Upper lobe of right lung (tissue), 1 donor: ENCODE results near the gene MOXD1. TPM values are rescaled to one million over a fixed set of nuclear protein-coding genes. Genes with fewer than 3 reads are reported as not detected.
"Not testable (repeated sequence)": the region's sequence is repeated elsewhere in the genome, so short reads cannot be mapped to it uniquely, and the experiment has no call there.

Source experiments
- ATAC-seq: fragments of 200-7000 bp; cut with Tn5 transposase; one replicate; pipeline ENCODE4 v1.9.1; 2020; ENCODE audit warnings: mild to moderate bottlenecking, moderate library complexity
- DNase-seq: peaks from one replicate; pipeline ENCODE4 v3.0.0-alpha.2; 2020
- H3K27ac ChIP-seq: fragments of 200-600 bp; one replicate; pipeline ENCODE4 v1.8.0; 2022
- H3K27me3 ChIP-seq: fragments of 200-600 bp; one replicate; pipeline ENCODE4 v1.8.0; 2022; ENCODE audit warnings: mild to moderate bottlenecking
- H3K36me3 ChIP-seq: fragments of 200-600 bp; one replicate; pipeline ENCODE4 v1.8.0; 2022
- H3K4me1 ChIP-seq: fragments of 200-600 bp; one replicate; pipeline ENCODE4 v1.8.0; 2022
- H3K4me3 ChIP-seq: fragments of 200-600 bp; one replicate; pipeline ENCODE4 v1.8.0; 2022; ENCODE audit warnings: mild to moderate bottlenecking
- H3K9me3 ChIP-seq: fragments of 200-600 bp; one replicate; pipeline ENCODE4 v1.8.0; 2022
- intact Hi-C: fragments of 100-400 bp; cut with DNase I; formaldehyde crosslinking; loops from one replicate; pipeline ENCODE4 v1.11.0; 2022
- total RNA-seq: library from RNA; stranded (reverse); fragmentation: NEBNext Ultra II Directional; extraction: Animal tissue kit (Norgen Biotek cat#: 25700); gene quantifications from one replicate; pipeline ENCODE4 v1.2.1, GENCODE V29; 2021
- TF ChIP-seq, protein P1 (sequence below): fragments of 200-600 bp; IDR thresholded peaks from one replicate; pipeline ENCODE4 v1.8.0; 2022; ENCODE audit warnings: antibody characterized with exemption
- donor health status: DM: no; HTN: yes; CAD: no; lungs with severe emphysema.

Gene MOXD1
- total RNA-seq, 1 donor from 2014 or later, result 24.0 TPM

GRCh38 chr6:132361101-132361500 lies 40.2 kb downstream of the MOXD1 start:
- DNase-seq, result no peak

GRCh38 chr6:132359886-132360285 lies 41.4 kb downstream of the MOXD1 start:
- no peaks in the 10 kb centered on the region for H3K36me3 ChIP-seq
- no peak for DNase-seq
- TF ChIP-seq, protein P1, sequence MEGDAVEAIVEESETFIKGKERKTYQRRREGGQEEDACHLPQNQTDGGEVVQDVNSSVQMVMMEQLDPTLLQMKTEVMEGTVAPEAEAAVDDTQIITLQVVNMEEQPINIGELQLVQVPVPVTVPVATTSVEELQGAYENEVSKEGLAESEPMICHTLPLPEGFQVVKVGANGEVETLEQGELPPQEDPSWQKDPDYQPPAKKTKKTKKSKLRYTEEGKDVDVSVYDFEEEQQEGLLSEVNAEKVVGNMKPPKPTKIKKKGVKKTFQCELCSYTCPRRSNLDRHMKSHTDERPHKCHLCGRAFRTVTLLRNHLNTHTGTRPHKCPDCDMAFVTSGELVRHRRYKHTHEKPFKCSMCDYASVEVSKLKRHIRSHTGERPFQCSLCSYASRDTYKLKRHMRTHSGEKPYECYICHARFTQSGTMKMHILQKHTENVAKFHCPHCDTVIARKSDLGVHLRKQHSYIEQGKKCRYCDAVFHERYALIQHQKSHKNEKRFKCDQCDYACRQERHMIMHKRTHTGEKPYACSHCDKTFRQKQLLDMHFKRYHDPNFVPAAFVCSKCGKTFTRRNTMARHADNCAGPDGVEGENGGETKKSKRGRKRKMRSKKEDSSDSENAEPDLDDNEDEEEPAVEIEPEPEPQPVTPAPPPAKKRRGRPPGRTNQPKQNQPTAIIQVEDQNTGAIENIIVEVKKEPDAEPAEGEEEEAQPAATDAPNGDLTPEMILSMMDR, result no peak
- intact Hi-C loops, result no loop called here
- H3K27ac ChIP-seq, result no peak overlapping the region
- ATAC-seq, result no peak
- no peaks in the 10 kb centered on the region for H3K27me3 ChIP-seq
- H3K4me3 ChIP-seq, result no peak overlapping the region
- H3K9me3 ChIP-seq, result no peaks in the 10 kb centered on the region
- no peaks in the 10 kb centered on the region for H3K4me1 ChIP-seq

More at GRCh38 chr6:132361101-132361500, 40.2 kb downstream of the MOXD1 start:
- no peak overlapping the region for H3K4me3 ChIP-seq
- intact Hi-C loops, result no loop called here
- H3K36me3 ChIP-seq, result no peaks in the 10 kb centered on the region
- TF ChIP-seq, protein P1, result no peak
- H3K9me3 ChIP-seq, result no peaks in the 10 kb centered on the region
- ATAC-seq, result no peak
- H3K4me1 ChIP-seq, result no peaks in the 10 kb centered on the region
- H3K27me3 ChIP-seq, result no peaks in the 10 kb centered on the region
- H3K27ac ChIP-seq, result no peak overlapping the region

- H3K36me3 ChIP-seq, result no peaks in the 10 kb centered on the region
- DNase-seq (no peak), ATAC-seq (no peak)
- no peaks in the 10 kb centered on the region for H3K27me3 ChIP-seq
- TF ChIP-seq, protein P1, result no peak
- no peaks in the 10 kb centered on the region for H3K9me3 ChIP-seq
- H3K27ac ChIP-seq, result no peak overlapping the region
- H3K4me1 ChIP-seq, result no peaks in the 10 kb centered on the region
- H3K4me3 ChIP-seq, result no peak overlapping the region
- intact Hi-C loops, result no loop called here
Measured at GRCh38 chr6:132357120-132357519, 44.2 kb downstream of the MOXD1 start.

- Histone ChIP-seq H3K27me3 (no peaks in the 10 kb centered on the region), H3K36me3 (no peaks in the 10 kb centered on the region), H3K4me1 (no peaks in the 10 kb centered on the region), H3K4me3 (no peak overlapping the region), H3K9me3 (no peaks in the 10 kb centered on the region), H3K27ac (no peak overlapping the region)
- TF ChIP-seq, protein P1, result no peak
- intact Hi-C loops, result no loop called here
- DNase-seq, result no peak
- peak; percentile 60 for ATAC-seq
Measured at GRCh38 chr6:132354517-132355167, 46.6 kb downstream of the MOXD1 start.

DNA sequence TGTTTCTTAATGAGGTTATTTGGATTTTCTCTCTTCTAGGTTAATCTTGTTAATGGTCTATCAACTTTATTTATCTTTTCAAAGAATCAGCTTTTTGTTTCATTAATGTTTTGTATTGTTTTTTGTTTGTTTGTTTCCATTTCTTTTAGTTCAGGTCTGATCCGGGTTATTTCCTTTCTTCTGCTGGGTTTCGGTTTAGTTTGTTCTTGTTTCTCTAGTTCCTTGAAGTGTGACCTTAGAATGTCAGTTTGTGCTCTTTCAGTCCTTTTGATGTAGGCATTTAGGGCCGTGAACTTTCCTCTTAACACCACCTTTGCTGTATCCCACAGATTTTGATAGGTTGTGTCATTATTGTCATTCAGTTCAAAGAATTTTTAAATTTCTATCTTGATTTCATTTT lies 49.3 kb downstream of the MOXD1 start:
- H3K4me1 ChIP-seq, DNase-seq, H3K9me3 ChIP-seq, H3K27ac ChIP-seq, intact Hi-C loops, H3K36me3 ChIP-seq, H3K4me3 ChIP-seq, H3K27me3 ChIP-seq, ATAC-seq: not testable (repeated sequence)

DNA sequence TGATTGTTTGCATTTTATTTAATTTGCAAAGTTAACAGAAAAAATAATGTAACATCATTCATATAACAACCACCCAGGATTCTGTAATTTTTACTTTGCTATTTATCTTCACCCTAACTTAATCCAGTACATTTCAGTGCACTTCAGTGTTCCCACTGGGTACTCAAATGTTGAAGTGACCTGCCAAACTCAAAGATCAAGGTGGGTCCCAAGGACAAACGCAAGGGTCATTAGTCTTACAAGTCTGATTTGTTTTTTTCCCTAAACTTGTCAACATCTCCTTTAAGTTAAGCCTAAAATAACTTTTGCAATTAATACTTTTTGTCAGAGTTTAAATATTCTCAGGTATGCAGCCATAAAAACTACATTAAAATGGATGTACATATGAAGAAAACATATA lies 53.0 kb downstream of the MOXD1 start:
- Histone ChIP-seq H3K9me3 (no peaks in the 10 kb centered on the region), H3K27ac (no peak overlapping the region), H3K36me3 (no peaks in the 10 kb centered on the region), H3K4me1 (no peaks in the 10 kb centered on the region), H3K4me3 (no peak overlapping the region), H3K27me3 (no peaks in the 10 kb centered on the region)
- ATAC-seq (no peak), DNase-seq (no peak)
- TF ChIP-seq, protein P1, result no peak
- intact Hi-C loops, result no loop called here
